Measurements from ENCODE around the gene C1orf226. TPM values are rescaled to one million over a fixed set of nuclear protein-coding genes. Genes with fewer than 3 reads are reported as not detected.

The C1orf226 gene, protein sequence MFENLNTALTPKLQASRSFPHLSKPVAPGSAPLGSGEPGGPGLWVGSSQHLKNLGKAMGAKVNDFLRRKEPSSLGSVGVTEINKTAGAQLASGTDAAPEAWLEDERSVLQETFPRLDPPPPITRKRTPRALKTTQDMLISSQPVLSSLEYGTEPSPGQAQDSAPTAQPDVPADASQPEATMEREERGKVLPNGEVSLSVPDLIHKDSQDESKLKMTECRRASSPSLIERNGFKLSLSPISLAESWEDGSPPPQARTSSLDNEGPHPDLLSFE
- total RNA-seq (not detected), total RNA-seq (0 to 0.44 (median 0.05) reads per million in 172 experiments)
- polyA plus RNA-seq (2013, experiment 1 of 2), result not detected
- 0.04 TPM for polyA plus RNA-seq (2013, experiment 2 of 2)

DNA sequence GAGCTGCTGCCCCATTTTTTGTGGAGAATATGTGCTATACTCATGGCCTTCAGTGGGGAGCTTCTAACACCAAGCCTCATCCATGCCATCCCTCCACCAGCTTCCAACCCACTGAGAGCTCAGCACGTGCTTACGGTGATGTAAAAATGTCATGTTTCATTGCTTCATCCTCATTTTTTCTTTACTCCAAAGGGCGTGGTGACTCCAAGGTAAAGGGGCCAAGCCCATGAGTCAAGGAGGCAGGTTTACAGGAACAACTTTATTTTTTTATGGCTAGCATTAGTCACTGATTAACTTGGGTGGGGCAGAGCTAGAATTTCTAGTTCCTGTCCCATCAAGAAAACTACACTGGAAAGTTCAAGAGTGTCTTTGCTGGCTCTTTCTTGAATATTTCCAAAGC, at the start of gene C1orf226:
Gene C1orf226 (plus strand): TSS at position 346 of the 400 bp plus-strand sequence. CDS start 174 bp downstream, outside the sequence.
- Histone ChIP-seq H3K4me1 (ENCODE audit: insufficient read depth, low read length) (no peaks in the 10 kb centered on the region), H3K9me3 (ENCODE audit: control insufficient read depth in 1 of 2, insufficient read depth in 1 of 2, low read length in 2 of 2) (no peaks in the 10 kb centered on the region), H3K27me3 (ENCODE audit: control insufficient read depth in 1 of 2, insufficient read depth in 2 of 2, low read length in 2 of 2) (peaks cover 0 to 2% of the 10 kb centered on the region in 2 experiments), H3K4me3 (ENCODE audit: low read length) (no peak within 1 kb of the TSS), H3K27ac (ENCODE audit: low read depth in 1 of 2, low read length in 2 of 2) (no peak within 1 kb of the TSS), H3K36me3 (ENCODE audit: insufficient read depth, low read length) (no peaks in the 10 kb centered on the region)
- no peak within 1 kb of the TSS for H3K27ac Mint-ChIP-seq
- H3K36me3 Mint-ChIP-seq (ENCODE audit: low read depth), result no peaks in the 10 kb centered on the region
- H3K9me3 Mint-ChIP-seq, result no peaks in the 10 kb centered on the region
- H3K27me3 Mint-ChIP-seq, result no peaks in the 10 kb centered on the region
- DNase-seq, result no peak
- no peak for ATAC-seq (ENCODE audit: poor library complexity)
- no peaks in the 10 kb centered on the region for H3K4me1 Mint-ChIP-seq (ENCODE audit: low read depth)
- ChIA-PET POLR2A (no interaction called here), CTCF (no interaction called here)
- TF ChIP-seq, protein P1, sequence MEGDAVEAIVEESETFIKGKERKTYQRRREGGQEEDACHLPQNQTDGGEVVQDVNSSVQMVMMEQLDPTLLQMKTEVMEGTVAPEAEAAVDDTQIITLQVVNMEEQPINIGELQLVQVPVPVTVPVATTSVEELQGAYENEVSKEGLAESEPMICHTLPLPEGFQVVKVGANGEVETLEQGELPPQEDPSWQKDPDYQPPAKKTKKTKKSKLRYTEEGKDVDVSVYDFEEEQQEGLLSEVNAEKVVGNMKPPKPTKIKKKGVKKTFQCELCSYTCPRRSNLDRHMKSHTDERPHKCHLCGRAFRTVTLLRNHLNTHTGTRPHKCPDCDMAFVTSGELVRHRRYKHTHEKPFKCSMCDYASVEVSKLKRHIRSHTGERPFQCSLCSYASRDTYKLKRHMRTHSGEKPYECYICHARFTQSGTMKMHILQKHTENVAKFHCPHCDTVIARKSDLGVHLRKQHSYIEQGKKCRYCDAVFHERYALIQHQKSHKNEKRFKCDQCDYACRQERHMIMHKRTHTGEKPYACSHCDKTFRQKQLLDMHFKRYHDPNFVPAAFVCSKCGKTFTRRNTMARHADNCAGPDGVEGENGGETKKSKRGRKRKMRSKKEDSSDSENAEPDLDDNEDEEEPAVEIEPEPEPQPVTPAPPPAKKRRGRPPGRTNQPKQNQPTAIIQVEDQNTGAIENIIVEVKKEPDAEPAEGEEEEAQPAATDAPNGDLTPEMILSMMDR (IDR thresholded peaks at IDR 0.05), result no peak
- intact Hi-C loops (cut with DNase I, micrococcal nuclease), result no loop called here
- no peak within 1 kb of the TSS for H3K4me3 Mint-ChIP-seq

DNA sequence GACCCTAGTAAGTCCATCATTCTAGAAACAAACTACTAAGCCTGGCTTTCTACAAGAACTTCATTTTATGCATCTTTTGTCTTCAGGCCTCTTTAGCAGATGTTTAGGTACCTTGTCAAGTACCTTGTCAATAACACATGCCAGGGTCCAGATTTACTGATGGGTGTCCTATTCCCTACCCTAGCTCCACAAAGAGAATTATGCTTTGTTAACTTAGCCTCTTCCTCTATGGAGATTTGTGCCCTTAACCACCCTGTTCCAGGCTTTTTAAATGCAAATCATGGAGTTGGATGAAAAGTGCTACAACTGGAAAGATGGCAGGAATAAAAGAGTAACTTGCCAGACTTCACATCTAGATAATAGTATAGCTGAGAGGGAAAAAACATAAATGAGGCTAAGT, 47.5 kb upstream of the C1orf226 start:
- H3K36me3 Mint-ChIP-seq (ENCODE audit: low read depth), result no peaks in the 10 kb centered on the region
- peaks cover 35% of the 10 kb centered on the region for H3K27me3 Mint-ChIP-seq
- H3K27me3 ChIP-seq (ENCODE audit: control insufficient read depth in 1 of 2, insufficient read depth in 2 of 2, low read length in 2 of 2), result peaks cover 0 to 3% of the 10 kb centered on the region in 2 experiments
- no peak overlapping the region for H3K4me3 Mint-ChIP-seq
- no peaks in the 10 kb centered on the region for H3K9me3 ChIP-seq (ENCODE audit: control insufficient read depth in 1 of 2, insufficient read depth in 1 of 2, low read length in 2 of 2)
- ATAC-seq (ENCODE audit: poor library complexity), result no peak
- H3K27ac Mint-ChIP-seq, result no peak overlapping the region
- no peak overlapping the region for H3K27ac ChIP-seq (ENCODE audit: low read depth in 1 of 2, low read length in 2 of 2)
- DNase-seq, result no peak
- POLR2A ChIA-PET, result no interaction called here
- no peaks in the 10 kb centered on the region for H3K4me1 Mint-ChIP-seq (ENCODE audit: low read depth)
- H3K36me3 ChIP-seq (ENCODE audit: insufficient read depth, low read length), result no peaks in the 10 kb centered on the region
- CTCF ChIA-PET, result no interaction called here
- intact Hi-C loops (cut with DNase I, micrococcal nuclease), result no loop called here
- TF ChIP-seq, protein P1 (IDR thresholded peaks at IDR 0.05), result no peak
- H3K4me3 ChIP-seq (ENCODE audit: low read length), result no peak overlapping the region
- H3K9me3 Mint-ChIP-seq, result no peaks in the 10 kb centered on the region
- H3K4me1 ChIP-seq (ENCODE audit: insufficient read depth, low read length), result no peaks in the 10 kb centered on the region

DNA sequence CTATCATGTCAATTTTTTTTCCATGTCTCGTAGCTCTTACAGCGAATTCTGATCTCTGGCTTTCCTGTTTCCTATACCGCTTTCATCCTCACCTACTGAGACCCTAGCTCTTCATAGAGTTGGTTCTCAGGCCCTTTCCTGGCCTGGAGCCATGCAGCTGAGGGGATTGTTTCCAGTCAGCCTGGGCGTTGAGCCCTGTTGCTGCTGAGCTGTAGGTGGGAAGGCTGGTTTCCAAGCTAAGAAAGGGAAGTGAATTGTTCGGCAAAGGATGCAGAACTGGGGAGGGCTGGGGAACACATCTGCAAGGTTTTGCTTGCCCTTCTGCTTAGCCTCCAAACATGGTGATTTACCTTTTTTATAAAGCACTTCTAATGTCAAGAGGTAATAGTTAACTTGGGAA, 46.4 kb upstream of the C1orf226 start:
- H3K27me3 ChIP-seq (ENCODE audit: control insufficient read depth in 1 of 2, insufficient read depth in 2 of 2, low read length in 2 of 2), result peaks cover 3 to 4% of the 10 kb centered on the region in 2 experiments
- no peaks in the 10 kb centered on the region for H3K36me3 Mint-ChIP-seq (ENCODE audit: low read depth)
- ChIA-PET CTCF (no interaction called here), POLR2A (no interaction called here)
- no peaks in the 10 kb centered on the region for H3K9me3 Mint-ChIP-seq
- intact Hi-C loops (cut with DNase I, micrococcal nuclease), result no loop called here
- H3K36me3 ChIP-seq (ENCODE audit: insufficient read depth, low read length), result no peaks in the 10 kb centered on the region
- TF ChIP-seq, protein P1 (IDR thresholded peaks at IDR 0.05), result no peak
- H3K27ac ChIP-seq (ENCODE audit: low read depth in 1 of 2, low read length in 2 of 2), result no peak overlapping the region
- H3K4me3 Mint-ChIP-seq, result no peak overlapping the region
- H3K27me3 Mint-ChIP-seq, result peaks cover 35% of the 10 kb centered on the region
- no peaks in the 10 kb centered on the region for H3K4me1 Mint-ChIP-seq (ENCODE audit: low read depth)
- DNase-seq (no peak), ATAC-seq (ENCODE audit: poor library complexity) (no peak)
- no peak overlapping the region for H3K27ac Mint-ChIP-seq
- H3K4me3 ChIP-seq (ENCODE audit: low read length), result no peak overlapping the region
- H3K9me3 ChIP-seq (ENCODE audit: control insufficient read depth in 1 of 2, insufficient read depth in 1 of 2, low read length in 2 of 2), result no peaks in the 10 kb centered on the region
- H3K4me1 ChIP-seq (ENCODE audit: insufficient read depth, low read length), result no peaks in the 10 kb centered on the region

All from CD4-positive, alpha-beta T cell (primary cell).